ENCODE measurements around the gene OBI1.

Gene OBI1

DNA sequence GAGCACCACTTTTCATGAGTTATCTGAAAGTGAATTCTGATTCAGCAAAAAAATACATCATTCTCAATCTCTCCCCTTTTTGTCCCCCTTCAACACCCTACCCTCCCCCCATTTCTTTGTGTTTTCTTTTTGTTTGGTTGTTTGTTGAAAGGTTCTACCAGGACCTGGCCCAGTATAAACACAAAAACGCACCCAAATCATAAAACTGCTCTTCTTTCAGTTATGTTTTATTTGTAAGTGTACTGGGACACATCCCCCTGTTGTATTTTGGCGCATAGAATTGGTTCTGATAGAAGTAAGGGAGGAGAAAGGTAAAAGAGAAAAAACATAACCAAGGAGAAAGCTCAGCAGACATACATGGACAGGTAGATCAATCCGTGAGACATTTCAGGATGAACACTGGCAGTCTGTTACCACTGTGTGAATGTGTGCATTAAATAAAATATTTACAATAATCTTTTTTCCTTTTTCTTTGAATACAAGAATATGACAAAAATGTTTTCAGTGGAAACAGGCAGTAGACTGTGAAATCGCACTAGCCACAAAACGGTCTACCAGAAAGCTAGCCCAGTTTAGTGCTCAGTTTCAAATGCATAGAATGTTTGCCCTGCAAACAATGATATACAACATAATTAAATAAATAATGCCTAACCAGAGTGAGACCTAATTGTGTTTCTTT is 59.9 kb downstream of the OBI1 start:
- no peaks in the 10 kb centered on the region for H4K20me1 ChIP-seq (ENCODE audit: control insufficient read depth, insufficient read depth, low read depth, low read length)
- H3K4me1 ChIP-seq (ENCODE audit: control insufficient read depth, low read length): no peaks in the 10 kb centered on the region
- peaks cover 19% of the 10 kb centered on the region for H3K27me3 ChIP-seq (ENCODE audit: control insufficient read depth, low read length)
- H3K9me3 ChIP-seq (ENCODE audit: control insufficient read depth, insufficient read depth, low read length): peaks cover 9% of the 10 kb centered on the region
- no peak overlapping the region for H3K4me2 ChIP-seq (ENCODE audit: low read length)
- no peak overlapping the region for H3K27ac ChIP-seq (ENCODE audit: low read depth, low read length)
- no peaks in the 10 kb centered on the region for H3K79me2 ChIP-seq (ENCODE audit: control insufficient read depth, low read length)
- no peaks in the 10 kb centered on the region for H3K9me2 ChIP-seq (replicated peaks; ENCODE audit: control insufficient read depth, low read length)
- H3K4me3 ChIP-seq (ENCODE audit: low read length): no peak overlapping the region
- no peaks in the 10 kb centered on the region for H3K36me3 ChIP-seq (ENCODE audit: control insufficient read depth, low read length)
- no peaks in the 10 kb centered on the region for H3F3A ChIP-seq (ENCODE audit: control insufficient read depth, insufficient read depth)
- TF ChIP-seq, protein P1, sequence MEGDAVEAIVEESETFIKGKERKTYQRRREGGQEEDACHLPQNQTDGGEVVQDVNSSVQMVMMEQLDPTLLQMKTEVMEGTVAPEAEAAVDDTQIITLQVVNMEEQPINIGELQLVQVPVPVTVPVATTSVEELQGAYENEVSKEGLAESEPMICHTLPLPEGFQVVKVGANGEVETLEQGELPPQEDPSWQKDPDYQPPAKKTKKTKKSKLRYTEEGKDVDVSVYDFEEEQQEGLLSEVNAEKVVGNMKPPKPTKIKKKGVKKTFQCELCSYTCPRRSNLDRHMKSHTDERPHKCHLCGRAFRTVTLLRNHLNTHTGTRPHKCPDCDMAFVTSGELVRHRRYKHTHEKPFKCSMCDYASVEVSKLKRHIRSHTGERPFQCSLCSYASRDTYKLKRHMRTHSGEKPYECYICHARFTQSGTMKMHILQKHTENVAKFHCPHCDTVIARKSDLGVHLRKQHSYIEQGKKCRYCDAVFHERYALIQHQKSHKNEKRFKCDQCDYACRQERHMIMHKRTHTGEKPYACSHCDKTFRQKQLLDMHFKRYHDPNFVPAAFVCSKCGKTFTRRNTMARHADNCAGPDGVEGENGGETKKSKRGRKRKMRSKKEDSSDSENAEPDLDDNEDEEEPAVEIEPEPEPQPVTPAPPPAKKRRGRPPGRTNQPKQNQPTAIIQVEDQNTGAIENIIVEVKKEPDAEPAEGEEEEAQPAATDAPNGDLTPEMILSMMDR (IDR thresholded peaks at IDR 0.05; ENCODE audit: low read depth, low read length, poor library complexity, severe bottlenecking): no peak
- TF ChIP-seq EZH2phosphoT487 (IDR thresholded peaks at IDR 0.05; ENCODE audit: borderline replicate concordance, low read length): no peak

DNA sequence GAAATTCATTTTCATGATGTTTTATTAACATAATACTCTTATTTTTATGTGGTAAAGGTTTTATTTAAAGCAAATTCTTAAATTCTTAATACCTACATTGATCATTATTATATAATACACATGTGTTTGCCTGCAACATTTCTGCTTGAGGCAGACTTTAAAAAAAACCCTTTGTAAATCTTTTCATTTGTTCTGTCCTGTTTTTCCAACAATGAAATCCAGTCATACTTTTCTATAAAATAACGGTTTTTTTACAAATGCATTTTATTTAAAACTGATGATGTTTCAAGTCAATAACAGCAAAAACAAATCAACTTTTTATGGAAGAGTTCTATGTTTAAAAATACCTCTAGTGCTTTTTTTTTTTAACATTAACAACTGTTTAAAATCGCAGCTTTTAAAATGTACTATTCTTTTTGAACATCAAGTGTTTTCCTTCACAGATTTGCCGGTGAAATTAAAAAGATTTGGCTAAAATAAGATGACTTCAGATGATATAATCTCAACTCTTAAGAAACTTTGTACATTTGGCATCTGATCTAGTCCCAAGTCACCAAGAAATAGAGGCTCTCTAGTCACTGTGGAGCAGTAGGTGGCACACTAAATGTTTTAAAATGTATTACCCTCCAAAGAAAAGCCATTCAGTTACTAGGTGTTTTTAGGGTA is 60.7 kb downstream of the OBI1 start:
- no peaks in the 10 kb centered on the region for H4K20me1 ChIP-seq (ENCODE audit: control insufficient read depth, insufficient read depth, low read depth, low read length)

DNA sequence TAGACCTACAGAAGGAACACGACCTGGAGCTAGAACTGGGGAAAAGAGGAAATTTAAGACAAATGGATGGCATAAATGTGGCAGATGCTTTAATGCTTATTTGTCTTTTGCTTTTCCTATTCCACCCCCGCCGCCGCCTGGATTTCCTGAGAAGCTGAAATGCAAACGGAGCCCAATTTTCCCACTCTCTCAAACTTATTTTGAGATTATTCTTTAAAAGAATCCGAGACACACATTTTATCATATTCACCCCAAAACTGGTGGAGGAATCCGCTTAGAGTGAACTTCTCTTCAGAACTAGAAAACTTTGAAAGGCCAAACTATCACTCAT is 61.4 kb downstream of the OBI1 start:
- Histone ChIP-seq H3F3A (ENCODE audit: control insufficient read depth, insufficient read depth) (no peaks in the 10 kb centered on the region), H3K4me2 (ENCODE audit: low read length) (no peak overlapping the region), H3K9me2 (replicated peaks; ENCODE audit: control insufficient read depth, low read length) (no peaks in the 10 kb centered on the region), H3K79me2 (ENCODE audit: control insufficient read depth, low read length) (no peaks in the 10 kb centered on the region), H3K4me3 (ENCODE audit: low read length) (no peak overlapping the region), H3K4me1 (ENCODE audit: control insufficient read depth, low read length) (no peaks in the 10 kb centered on the region), H3K36me3 (ENCODE audit: control insufficient read depth, low read length) (no peaks in the 10 kb centered on the region), H4K20me1 (ENCODE audit: control insufficient read depth, insufficient read depth, low read depth, low read length) (no peaks in the 10 kb centered on the region), H3K27ac (ENCODE audit: low read depth, low read length) (no peak overlapping the region), H3K27me3 (ENCODE audit: control insufficient read depth, low read length) (peaks cover 20% of the 10 kb centered on the region), H3K9me3 (ENCODE audit: control insufficient read depth, insufficient read depth, low read length) (peaks cover 3% of the 10 kb centered on the region; the same call in 1 of the 2 replicates)
- TF ChIP-seq, protein P1 (IDR thresholded peaks at IDR 0.05; ENCODE audit: low read depth, low read length, poor library complexity, severe bottlenecking): no peak
- no peak for TF ChIP-seq EZH2phosphoT487 (IDR thresholded peaks at IDR 0.05; ENCODE audit: borderline replicate concordance, low read length)

More for the DNA sequence above, 60.7 kb downstream of the OBI1 start:
- TF ChIP-seq EZH2phosphoT487 (IDR thresholded peaks at IDR 0.05; ENCODE audit: borderline replicate concordance, low read length): no peak
- TF ChIP-seq, protein P1 (IDR thresholded peaks at IDR 0.05; ENCODE audit: low read depth, low read length, poor library complexity, severe bottlenecking): no peak
- Histone ChIP-seq H3K79me2 (ENCODE audit: control insufficient read depth, low read length) (no peaks in the 10 kb centered on the region), H3K27ac (ENCODE audit: low read depth, low read length) (no peak overlapping the region), H3F3A (ENCODE audit: control insufficient read depth, insufficient read depth) (no peaks in the 10 kb centered on the region), H3K4me1 (ENCODE audit: control insufficient read depth, low read length) (no peaks in the 10 kb centered on the region), H3K4me2 (ENCODE audit: low read length) (no peak overlapping the region), H3K9me3 (ENCODE audit: control insufficient read depth, insufficient read depth, low read length) (peaks cover 3% of the 10 kb centered on the region; the same call in 1 of the 2 replicates), H3K27me3 (ENCODE audit: control insufficient read depth, low read length) (peaks cover 20% of the 10 kb centered on the region), H3K4me3 (ENCODE audit: low read length) (no peak overlapping the region), H3K9me2 (replicated peaks; ENCODE audit: control insufficient read depth, low read length) (no peaks in the 10 kb centered on the region), H3K36me3 (ENCODE audit: control insufficient read depth, low read length) (no peaks in the 10 kb centered on the region)

All from DOHH2 (cell line).